ENCODE measurements around the gene NEGR1.

Gene NEGR1

DNA sequence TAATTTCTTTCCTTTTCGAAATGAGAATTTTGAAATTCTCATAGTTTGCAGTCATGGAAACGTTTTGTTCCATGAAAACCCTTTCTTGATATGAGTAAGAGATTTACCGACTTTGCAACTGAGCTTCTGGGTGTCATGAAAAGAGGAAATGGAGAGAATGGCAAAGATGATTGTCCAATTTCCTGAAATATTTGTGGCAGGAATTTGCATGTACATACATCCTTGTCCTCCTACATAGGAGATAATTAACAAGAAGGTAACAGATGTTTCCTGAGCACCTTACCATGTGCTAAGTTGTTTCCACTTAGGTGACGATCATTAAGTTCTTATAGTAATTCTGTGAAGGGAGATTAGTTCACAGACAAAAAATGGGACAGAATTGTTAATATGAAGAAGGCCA is 170.7 kb downstream of the NEGR1 start:
- DNase-seq: no peak

DNA sequence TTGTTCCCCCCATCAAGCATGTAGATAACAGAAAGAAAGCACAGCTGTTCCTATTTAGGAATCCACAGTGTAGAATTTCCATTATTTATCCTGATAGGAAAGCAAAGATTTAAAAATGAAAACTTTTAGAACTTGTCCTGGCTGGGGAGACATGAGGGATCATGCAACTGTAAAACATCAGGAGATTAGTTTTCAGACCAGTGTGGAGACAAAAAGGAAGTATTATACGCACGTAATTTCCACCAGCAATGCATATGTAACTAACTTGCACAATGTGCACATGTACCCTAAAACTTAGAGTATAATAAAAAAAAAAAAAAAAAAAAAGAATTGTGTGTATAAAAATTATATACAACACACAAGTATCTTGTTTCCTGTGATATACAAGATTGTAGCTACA is 172.4 kb downstream of the NEGR1 start:
- no peak for DNase-seq

DNA sequence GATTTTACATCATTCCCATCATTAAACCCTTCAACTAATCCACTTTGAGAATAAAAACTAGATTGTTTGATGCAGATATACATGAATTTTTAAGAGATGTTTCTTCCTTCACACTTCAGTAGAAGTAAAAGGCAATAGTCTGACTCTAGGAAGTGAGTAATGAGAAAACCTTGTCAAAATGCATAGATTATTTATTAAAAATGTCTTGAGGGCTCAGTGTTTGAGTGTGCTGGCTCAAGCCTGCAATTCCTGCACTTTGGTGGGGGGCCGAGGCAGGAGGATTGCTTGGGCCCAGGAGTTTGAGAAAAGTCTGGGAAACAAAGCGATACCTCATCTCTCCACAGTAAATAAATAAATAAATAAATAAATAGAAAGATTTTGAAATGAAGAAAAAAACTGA is 177.1 kb downstream of the NEGR1 start:
- no peak for DNase-seq

DNA sequence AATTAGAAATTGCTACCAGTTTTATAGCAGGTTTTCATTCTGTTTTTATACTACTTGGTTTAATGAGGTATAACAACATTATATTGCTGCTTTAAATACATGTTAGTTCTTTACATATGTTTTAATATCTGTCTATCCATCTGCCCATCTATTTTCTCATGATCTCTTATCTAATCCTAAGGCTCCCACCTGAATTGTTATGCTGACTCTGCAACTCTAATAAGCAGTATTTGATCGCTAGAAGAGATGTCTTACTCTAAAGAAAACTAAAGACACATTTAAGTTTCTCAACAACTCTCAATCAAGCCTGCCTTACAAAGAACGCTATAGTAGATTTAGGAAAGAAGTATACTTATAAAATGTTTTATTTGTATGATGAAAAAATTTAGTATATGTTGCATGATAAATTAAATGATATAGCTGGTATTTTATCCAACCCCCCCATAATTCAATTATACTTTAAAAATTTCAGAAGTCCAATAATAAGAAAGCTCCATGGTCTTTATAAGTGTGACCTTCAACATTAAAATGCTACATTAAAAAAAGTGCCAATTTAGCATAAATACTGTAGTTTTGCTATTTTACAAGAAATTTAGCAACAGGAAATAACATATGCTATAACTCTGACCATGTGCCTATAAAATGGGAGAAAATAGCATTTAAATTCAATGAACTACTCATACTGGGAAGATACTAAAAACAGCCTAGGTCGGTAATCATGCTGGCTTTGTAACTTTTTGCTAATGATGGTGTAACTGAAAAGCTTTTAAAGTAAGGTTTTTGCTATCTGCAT is 180.3 kb downstream of the NEGR1 start:
- DNase-seq: no peak

DNA sequence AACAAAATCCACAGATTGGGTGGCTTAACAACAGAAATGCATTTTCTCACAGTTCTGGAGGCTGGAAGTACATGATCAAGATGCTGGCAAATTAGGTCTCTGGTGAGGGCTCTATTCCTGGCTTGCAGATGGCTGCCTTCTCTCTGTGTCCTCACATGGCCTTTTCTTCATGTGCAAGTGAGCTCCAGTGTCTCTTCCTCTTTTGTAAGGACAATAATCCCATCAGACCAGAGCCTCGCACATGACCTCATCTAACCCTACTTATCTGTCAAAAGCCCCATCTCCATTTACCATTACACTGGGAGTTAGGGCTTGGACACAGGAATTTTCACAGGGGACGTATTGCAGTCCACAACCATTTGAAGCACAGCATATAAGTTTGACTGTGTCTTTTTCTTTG is 181.6 kb downstream of the NEGR1 start:
- no peak for DNase-seq

DNA sequence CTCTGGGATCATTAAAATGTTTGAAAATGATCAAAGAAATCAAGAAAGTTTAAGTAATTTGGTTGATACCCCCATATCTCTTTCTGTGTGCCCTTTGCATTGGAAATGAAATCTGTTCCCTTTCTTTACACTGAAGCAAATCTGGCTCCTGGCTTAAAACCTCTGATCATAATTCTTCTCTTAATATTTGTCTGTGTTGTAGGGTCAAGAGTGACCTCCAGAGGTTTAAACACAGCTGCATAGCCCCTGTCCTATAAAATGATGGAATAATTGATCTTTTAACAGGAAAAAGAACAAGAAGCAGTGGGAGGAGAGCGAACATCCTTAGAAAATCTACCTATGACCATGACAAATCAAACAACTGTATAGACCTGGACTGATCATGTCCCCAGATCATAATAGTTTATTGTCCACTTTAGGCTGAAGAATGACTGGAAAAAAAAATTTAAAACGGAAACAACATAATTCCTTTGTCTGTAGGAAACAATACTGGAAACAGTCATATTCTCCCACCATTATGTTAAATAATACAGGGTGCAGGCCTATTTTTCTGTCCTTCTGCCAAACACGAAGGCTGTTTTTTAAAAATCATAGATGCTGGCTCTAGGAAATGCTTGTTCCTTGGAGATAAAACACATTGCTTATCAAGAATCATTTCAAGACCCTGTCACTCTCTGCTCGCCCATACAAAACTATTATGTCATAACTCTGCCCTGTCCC is 184.3 kb downstream of the NEGR1 start:
- no peak for DNase-seq

DNA sequence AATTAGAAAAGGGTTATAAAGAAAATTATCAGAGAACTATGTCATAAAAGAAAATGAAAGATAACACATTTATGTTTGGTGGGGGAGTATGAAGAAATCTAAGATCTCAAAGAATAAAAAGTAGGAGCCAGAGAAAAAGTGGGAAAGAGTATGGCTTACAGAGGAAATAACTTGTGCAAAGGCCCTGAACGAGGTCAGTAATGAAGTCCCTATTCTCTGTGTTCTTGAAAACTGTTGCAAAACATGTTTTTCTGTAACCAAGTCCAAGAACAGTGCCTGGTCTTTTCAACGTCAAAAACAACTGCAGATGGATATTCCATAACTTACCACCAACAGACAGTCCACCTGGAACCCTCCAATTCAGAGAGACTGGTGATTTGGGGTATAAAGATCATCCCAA is 188.1 kb downstream of the NEGR1 start:
- no peak for DNase-seq

DNA sequence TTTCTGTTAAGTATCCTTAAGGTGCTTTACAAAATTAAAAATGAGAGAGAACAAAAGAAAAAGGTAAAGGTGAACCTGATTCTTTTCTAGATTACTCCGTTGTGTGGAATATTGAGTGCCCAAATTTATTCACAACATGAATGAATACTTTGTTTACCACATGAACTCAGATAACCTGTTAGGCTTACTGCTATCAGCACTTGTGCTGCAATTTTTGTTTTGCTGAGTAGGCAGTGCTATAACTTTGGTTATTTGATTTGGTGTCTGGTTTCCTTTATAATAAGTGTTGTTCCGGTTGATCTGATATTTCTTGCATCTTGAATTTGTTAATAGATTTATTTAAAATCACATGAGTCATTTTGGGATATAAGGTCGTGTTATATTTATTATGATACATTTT is 195.9 kb downstream of the NEGR1 start:
- no peak for DNase-seq

DNA sequence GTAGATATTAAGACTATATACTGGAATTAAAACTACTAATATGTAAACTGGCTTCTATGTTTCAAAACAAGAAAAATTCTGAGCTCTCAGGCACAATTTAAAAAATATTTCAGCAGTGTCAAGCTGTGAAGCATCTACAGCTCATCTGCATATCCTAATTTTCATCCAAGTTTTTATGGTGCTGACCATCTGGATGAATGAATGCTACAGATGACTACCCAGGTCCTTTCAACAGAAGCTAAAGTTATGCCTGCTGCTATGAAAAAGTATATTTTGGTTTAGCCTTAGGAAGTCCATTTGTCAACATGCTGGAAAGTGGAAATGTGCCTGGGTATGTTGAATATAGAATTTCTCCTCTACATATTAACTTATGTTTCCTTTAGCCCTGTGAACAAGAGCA is 206.9 kb downstream of the NEGR1 start:
- DNase-seq: no peak

DNA sequence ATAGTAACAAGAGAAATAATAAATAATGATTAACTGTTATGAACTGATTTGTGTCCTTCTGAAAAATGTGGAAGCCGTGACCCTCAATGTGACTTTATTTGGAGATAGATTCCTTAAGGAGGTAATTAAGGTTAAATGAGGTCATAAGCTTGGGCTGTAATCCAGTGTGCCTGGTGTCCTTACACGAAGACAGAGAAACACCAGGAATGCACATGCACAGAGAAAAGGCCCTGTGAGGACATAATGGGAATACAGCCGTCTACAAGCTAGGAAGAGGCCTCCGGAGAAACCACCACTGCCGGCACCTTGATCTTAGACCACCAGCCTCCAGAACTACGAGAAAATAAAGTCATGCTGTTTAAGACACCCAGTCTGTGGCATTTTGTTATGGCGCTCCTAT is 215.9 kb downstream of the NEGR1 start:
- DNase-seq: no peak

DNA sequence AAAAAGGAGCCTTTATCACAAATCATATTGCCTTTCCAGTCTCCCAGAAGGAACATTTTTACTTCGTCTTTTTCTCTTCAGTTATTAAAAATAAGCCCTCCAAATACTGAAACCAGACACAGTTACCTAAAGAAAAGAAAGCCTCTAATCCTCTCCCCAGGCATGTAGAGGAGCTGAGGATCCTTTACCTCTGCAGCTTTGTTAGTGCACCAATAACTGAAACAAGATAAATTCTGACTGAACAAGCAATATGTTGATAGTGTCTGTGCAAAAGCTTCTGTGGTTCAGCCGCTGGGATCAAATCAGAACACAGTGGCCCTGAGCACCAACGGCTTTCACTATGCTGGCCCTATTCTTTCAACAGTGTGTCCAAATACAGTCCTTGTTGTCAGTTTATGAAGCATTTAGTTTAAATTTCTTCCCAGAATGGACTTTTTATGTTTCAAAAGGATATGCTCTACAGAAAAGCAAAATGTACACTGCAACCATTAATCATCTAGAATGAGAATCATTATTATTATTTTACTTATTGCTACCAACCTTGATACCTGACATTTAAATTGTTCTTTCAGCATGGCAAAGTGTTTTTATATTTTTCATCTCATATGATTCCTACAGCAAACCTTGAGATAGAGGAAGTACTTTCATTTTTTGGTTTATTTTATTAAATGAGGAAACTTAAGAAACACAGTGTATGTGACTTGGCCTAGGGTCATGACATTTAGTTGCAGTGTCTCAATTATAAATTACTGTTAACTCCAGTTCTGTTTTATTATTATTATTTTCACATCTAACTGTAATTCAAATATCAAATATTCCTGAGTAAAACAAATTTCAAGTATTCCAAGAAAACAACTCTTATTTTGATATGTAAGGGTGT is 217.9 kb downstream of the NEGR1 start:
- no peak for DNase-seq

DNA sequence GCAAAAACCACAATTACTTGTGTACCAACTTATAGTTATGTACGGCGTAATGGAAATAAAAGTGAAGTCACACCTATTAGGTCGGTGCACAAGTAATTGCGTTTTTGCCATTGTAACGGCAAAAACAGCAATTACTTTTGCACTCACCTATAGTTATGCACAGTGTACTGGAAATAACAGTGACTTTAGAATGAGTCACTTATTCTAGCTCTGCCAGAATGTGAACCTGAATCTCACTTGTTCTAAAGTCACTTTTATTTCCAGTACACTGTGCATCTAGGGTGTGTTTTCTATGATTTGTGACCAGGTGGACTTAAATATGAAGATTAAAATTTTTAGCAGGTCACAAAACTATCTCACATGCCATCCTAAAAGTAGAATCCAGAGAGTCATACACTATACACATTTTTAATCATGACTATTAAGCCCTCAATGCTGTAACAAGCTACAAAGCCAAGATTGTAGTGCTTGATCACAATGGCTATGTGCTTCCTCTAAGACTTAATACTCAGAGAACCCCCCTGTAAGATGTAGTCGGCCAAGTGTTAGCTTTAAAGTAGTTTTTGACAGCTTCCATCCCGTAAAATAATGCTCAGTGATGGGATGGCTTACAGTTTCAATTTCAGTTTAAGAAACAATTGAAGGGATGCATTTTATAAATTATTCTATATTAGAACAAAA is 218.8 kb downstream of the NEGR1 start:
- no peak for DNase-seq

DNA sequence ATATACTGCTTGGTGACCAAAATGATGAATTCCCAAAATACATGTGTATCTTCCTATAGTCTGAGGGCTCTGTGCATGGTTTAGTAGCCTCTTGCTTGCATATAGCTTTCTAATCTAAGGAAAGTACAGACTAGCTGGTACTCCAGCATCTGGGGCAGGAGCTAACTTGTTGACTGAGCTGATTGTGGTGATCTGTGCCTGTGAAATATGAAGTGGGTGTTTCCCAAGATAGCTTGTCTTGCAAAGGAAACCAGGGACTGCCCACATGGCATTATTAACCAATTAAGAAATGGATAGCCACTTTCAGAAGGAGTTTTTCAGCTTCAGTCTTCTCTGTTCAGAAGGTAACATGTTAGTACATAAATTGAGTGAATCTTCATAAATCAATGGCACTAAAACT is 219.8 kb downstream of the NEGR1 start:
- no peak for DNase-seq

DNA sequence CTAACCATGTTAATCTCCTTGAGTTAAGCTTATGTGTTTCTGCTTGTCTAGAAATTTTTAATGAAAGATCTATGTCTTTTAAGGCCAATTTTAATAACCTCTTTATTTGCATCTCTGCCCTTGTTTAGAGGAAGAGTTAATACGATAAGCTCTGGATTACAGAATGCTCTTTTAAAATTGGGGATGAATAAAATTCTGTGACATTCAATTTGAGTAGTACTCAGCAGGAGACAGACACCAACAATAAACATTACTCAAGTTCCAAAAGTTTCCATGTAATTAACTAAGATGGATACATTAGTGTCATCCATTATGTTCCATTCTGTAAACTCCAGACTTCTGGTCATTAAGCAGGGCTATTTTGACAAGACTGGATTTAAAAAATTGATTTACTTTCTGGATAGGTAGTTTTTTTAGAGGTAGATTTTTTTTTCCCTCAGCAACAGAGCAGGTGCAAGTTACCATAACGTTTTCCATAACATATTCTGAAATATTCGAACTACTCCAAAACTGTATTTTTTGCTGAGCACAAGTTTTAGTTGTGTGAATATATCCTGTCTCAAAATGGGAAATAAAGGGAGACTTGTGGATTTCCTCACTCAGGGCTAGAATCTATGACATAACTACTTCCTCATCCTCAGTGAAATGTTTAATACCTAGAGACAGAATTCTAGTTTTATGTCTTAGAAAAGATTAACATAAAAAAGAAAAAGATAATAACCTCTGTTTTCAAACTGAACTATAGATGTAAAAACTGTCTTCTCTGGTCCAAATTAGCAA is 221.7 kb downstream of the NEGR1 start:
- DNase-seq: no peak

DNA sequence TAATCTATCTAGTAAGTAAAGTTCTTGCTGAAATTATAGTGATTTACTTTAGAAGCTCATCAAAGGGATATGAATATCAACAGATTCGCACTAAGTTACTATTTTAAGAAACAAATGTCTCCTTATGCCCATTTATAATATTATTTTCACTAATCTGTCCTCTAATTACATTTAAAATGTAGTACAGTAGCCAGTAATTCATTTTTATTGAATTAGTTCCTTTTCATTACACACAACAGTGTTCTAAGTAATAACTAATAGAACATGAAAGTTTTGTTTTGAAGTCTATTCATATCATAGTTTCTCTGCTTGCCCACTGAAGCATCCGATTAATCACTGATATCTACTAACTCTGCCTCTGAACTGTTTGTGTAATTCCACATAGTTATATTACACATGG is 225.8 kb downstream of the NEGR1 start:
- no peak for DNase-seq

DNA sequence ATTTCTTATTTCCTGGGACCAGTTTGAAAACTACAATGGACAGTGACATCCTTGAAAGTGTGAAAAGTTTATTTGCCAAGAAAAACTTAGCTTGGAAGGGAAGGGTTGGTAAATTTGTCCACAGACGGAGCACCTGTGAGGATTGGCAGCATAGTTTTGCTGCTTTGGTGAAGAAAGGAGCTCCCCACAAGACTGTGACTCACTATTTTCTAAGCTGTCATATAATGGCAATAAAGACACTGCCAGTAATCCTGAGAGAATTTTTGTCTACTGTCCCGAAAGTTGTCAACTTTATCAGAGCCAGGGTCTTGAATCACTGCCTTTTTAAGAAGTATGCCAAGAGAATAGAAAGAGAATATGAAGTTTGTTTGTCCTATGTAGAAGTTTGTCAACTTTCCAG is 230.8 kb downstream of the NEGR1 start:
- DNase-seq: no peak

DNA sequence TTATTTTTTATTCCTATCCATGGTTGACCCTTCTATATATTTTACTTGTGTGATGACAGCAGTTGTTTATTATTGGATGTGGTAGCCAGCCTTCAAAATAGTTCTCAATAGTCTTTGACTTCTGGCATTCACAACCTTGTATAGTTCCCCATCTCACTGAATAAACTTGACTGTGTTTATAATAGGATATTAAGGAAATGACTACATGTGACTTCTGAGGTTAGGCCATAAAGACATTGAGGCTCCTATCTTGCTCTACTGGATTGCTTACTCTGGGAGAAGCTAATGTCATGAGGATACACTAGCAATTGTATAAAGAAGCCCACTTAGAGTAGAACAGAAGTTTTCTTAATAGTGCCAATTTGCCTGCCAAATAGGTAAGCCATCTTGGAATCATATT is 231.8 kb downstream of the NEGR1 start:
- no peak for DNase-seq

DNA sequence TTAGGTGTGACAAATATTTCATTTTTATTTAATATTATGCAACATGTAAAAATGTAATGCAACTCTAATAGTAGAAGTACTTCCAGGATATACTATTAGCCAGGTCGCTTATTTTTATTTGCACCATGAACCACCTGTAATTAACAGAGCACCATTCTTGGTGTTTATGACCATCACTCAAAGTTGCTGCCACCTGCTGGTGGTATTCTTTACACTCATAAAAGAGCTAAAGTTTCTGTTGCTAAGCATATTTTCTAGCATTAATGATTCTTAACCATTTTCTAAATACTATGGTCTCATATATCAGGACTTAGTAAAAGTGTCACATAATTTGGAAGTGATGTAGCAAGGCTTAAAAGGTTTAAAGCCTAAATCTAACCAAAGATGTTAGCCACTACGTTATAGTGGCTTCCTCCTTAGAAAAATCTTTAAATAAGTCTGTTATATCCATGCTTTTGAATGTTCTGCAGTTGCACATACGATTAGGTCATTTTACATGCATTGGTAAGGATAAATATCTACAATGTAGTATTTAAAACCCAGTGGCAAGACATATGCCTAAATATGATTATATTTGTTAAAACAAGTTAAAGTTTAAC is 244.5 kb downstream of the NEGR1 start:
- DNase-seq: no peak

DNA sequence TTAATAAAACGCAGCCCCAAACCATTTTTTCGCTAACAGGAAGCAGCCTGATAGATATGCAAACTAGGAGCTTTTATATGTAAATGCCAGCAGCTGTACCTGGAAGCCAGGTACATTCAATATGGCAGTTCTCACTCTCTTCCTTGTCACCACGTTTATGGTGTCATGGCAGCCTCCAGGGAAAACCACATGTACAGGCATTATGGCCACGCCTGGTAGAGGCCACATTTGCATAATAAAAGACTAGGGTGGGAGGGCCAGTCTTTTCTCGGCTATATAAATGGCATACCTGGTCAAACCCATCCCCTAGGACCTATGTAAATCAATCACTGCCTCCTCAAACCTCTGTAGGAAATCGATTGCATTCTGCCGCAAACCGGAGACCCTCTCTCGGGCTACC is 247.5 kb downstream of the NEGR1 start:
- no peak for DNase-seq

DNA sequence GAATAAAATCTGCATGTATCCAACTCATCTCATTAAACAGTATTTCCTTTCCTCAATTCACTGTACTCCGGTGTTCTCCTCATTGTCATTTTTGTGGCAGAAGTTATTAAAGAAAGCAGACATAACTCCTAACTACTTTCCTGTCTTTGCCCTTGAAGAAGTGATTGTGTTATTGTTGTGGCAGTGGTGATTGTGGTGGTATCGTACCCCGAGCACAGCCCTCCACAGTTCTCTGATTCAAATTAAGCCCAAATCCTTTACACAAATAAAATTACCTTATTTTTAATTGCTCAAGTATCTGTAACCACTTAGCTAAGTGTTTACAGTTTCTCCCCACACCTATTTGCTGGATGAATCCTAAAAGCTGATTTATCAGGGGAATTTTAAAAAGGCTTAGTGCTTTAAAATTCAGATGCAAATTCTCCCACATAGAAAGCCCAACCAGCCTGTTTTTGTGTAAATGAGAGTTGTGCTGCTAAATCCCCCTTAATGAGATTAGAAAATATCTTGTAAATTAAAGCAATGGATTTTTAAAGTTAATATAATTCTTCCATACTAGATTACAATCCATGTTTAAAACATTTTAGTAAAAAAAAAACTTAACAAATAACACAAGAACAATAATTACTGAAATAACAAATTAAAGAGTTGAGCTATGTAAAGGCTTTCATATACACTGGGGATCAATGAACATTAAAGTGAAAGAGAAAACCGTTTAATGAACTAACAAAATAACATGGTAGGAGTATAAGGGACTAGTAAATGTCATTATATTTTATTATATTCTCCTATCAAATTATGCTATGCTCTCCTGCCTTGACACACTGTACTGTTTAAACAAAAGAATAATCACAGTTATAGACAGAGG is 259.0 kb downstream of the NEGR1 start:
- DNase-seq: no peak

DNA sequence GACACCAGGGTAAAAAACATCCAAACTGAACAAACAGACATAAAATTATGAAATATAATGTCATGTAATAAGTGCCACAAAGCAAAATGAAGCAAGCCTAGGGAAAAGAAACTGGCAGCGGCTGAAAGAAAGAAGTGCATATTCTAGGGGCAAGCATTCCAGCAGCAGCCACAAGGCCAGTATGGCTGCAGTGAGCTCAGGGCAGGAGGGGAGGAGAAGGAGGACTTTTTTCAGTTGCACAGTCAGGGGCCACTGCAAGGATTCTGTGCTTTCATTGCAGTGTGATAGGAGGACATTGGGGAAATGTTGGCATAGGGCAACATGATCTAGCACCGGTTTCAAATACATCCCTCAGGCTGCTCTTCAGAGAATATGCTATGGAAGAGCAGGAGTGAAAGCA is 263.8 kb downstream of the NEGR1 start:
- no peak for DNase-seq
